HG03521 (cell line): ENCODE data around the gene NPFF.

Source experiments
- ATAC-seq: cut with Tn5 transposase; IDR thresholded peaks from one replicate; pipeline ENCODE4 v1.9.1; 2021; ENCODE audit warnings: mild to moderate bottlenecking, moderate library complexity; ENCODE audit not compliant: unreplicated experiment

NPFF gene

GRCh38 chr12:53514628-53515290 is 7.5 kb upstream of the NPFF start:
- ATAC-seq = no peak

GRCh38 chr12:53513712-53514410 is 6.6 kb upstream of the NPFF start:
- no peak for ATAC-seq

- ATAC-seq = no peak
Observed at GRCh38 chr12:53510181-53510812, 3.0 kb upstream of the NPFF start.

- peak; percentile 77 for ATAC-seq
Observed at GRCh38 chr12:53508534-53509170, 1.4 kb upstream of the NPFF start.

GRCh38 chr12:53507603-53507885 is 260 bp upstream of the NPFF start:
- ATAC-seq = no peak

- ATAC-seq = no peak
Observed at GRCh38 chr12:53506450-53506785, 866 bp downstream of the NPFF start.

GRCh38 chr12:53505555-53506449 is 1.5 kb downstream of the NPFF start:
- ATAC-seq = no peak

GRCh38 chr12:53505086-53505485 is 2.2 kb downstream of the NPFF start:
- ATAC-seq = no peak

- no peak for ATAC-seq
Observed at GRCh38 chr12:53504004-53504920, 3.0 kb downstream of the NPFF start.

GRCh38 chr12:53502983-53503728 is 4.1 kb downstream of the NPFF start:
- no peak for ATAC-seq

GRCh38 chr12:53502331-53502730 is 5.0 kb downstream of the NPFF start:
- ATAC-seq = no peak

GRCh38 chr12:53501615-53502181 is 5.6 kb downstream of the NPFF start:
- no peak for ATAC-seq

- ATAC-seq = peak; percentile 75
Observed at GRCh38 chr12:53500776-53501614, 6.3 kb downstream of the NPFF start, which contains the start of gene TARBP2. Gene TARBP2, plus strand, starts transcription at chr12:53501283. Its CDS starts 126 bp downstream, at chr12:53501409.

GRCh38 chr12:53500142-53500775 is 7.0 kb downstream of the NPFF start:
- ATAC-seq = no peak

- no peak for ATAC-seq
Observed at GRCh38 chr12:53499266-53500141, 7.8 kb downstream of the NPFF start, which contains the start of gene MAP3K12. Gene MAP3K12, minus strand, starts transcription at chr12:53499458. Its CDS starts 12,067 bp downstream, at chr12:53487391.

- ATAC-seq = no peak
Observed at GRCh38 chr12:53498235-53498630, 9.1 kb downstream of the NPFF start.
